ENCODE results near the gene ZNF429. TPM values are rescaled to one million over a fixed set of nuclear protein-coding genes. Genes with fewer than 3 reads are reported as not detected.
"Not testable (repeated sequence)": the region's sequence is repeated elsewhere in the genome, so short reads cannot be mapped to it uniquely, and the experiment has no call there.

Gene ZNF429
- total RNA-seq, 2 donors from 2014 or later, result 7.5 to 20.0 TPM

DNA sequence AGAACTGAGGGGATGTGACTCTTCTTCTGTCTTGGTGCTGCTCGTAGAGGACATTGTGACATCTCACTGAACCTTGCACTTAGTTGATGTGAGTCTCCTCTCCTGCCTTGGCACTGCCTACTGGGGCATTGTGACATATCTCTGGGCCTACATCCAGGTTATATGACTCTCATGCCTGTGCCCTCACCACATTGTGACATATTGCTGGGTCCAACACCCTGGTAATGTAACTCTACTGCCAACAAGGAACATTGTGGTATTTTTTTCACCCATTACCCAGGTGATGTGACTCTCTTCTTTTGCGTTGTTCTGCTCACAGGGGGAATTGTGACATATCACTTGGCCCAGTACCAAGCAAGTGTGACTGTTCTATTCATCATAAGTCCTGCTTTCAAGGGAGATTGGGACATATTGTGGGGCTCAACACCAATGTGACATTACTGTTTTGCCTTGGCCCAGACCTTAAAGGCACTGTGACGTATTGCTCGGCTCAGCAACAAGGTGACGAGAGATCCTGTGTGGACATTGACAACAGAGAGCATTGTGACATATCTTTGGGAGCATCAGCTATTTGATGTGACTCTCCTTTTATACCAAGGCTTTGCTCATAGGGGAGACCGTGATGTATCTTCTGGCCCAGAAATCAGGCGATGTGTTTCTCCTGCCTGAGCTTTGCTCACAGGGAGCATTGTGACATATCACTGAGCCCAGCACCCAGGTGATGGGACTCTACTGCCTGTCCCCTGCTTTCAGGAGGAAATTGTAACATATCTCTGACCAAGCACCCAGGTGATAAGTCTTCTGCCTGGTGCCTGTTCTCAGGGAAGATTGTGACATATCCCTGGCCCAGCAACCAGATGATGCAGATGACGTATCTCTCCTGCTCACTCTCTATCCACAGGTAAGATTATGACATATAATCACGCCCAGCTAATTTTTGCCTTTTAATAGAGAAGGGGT is 12.2 kb upstream of the ZNF429 start:
- Histone ChIP-seq H3K36me3 (no peaks in the 10 kb centered on the region), H3K4me1 (ENCODE audit: control insufficient read depth in 1 of 2, low read depth in 2 of 2) (no peaks in the 10 kb centered on the region), H3K27me3 (replicated peaks; ENCODE audit: insufficient read depth) (no peaks in the 10 kb centered on the region), H3K4me3 (no peak overlapping the region), H3K27ac (no peak overlapping the region), H3K9me3 (no peaks in the 10 kb centered on the region)
- ATAC-seq (ENCODE audit: insufficient number of reproducible peaks, low FRiP score, low read depth), result no peak
- no peak for TF ChIP-seq CTCF (IDR thresholded peaks at IDR 0.05)
- no peak for DNase-seq (ENCODE audit: low spot score)

DNA sequence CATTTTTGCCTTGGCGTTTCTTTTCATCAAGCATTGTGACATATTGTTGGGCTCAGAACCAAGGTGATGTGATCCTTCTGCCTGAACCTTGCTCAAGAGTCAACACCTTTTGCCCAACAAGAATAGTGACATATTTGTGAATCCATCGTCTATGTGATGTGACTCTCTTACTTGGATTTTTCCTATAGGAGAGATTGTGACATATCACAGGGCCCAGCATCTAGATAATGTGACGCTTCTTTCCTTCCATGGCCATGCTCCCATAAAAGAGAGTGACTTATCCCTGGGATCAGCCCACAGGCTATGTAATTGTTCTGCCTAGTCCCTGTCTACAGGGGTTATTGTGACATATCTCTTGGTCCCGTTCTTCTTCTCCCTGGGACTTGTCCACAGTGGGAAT is 8.5 kb upstream of the ZNF429 start:
- Histone ChIP-seq H3K27me3 (replicated peaks; ENCODE audit: insufficient read depth) (no peaks in the 10 kb centered on the region), H3K27ac (no peak overlapping the region), H3K4me3 (no peak overlapping the region), H3K36me3 (no peaks in the 10 kb centered on the region), H3K4me1 (ENCODE audit: control insufficient read depth in 1 of 2, low read depth in 2 of 2) (no peaks in the 10 kb centered on the region), H3K9me3 (no peaks in the 10 kb centered on the region)
- DNase-seq (ENCODE audit: low spot score) (no peak), ATAC-seq (ENCODE audit: insufficient number of reproducible peaks, low FRiP score, low read depth) (no peak)
- no peak for TF ChIP-seq CTCF (IDR thresholded peaks at IDR 0.05)

GRCh38 chr19:21498651-21499050 is 6.8 kb upstream of the ZNF429 start:
- Histone ChIP-seq H3K4me3 (no peak overlapping the region), H3K27ac (no peak overlapping the region), H3K36me3 (no peaks in the 10 kb centered on the region), H3K9me3 (no peaks in the 10 kb centered on the region), H3K4me1 (ENCODE audit: control insufficient read depth in 1 of 2, low read depth in 2 of 2) (no peaks in the 10 kb centered on the region), H3K27me3 (replicated peaks; ENCODE audit: insufficient read depth) (no peaks in the 10 kb centered on the region)
- DNase-seq (ENCODE audit: low spot score), result no peak
- ATAC-seq (ENCODE audit: insufficient number of reproducible peaks, low FRiP score, low read depth), result no peak
- TF ChIP-seq CTCF (IDR thresholded peaks at IDR 0.05), result no peak

DNA sequence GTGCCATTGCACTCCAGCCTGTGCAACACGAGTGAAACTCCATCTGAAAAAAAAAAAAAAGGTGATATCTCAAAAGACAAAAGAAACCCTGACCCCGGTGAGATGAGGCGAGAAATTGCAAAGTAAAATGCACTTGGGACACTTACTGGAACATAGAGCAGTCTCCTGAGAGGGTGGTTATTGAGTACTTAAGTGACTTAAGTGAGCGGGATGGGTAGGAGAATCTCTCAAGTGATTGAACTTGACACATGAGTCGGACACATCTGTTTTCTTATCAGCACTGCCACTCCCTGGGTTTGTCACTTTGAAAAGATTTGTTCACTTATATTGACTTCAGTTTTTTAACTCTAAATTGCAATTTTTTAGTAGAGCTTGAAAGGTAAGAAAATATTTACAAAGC is 2.8 kb downstream of the ZNF429 start:
- no peak for ATAC-seq (ENCODE audit: insufficient number of reproducible peaks, low FRiP score, low read depth)
- Histone ChIP-seq H3K27ac (no peak overlapping the region), H3K4me1 (ENCODE audit: control insufficient read depth in 1 of 2, low read depth in 2 of 2) (peaks cover 25 to 26% of the 10 kb centered on the region in 2 donors), H3K4me3 (no peak overlapping the region), H3K27me3 (replicated peaks; ENCODE audit: insufficient read depth) (no peaks in the 10 kb centered on the region), H3K36me3 (no peaks in the 10 kb centered on the region), H3K9me3 (no peaks in the 10 kb centered on the region)
- DNase-seq (ENCODE audit: low spot score), result no peak
- no peak for TF ChIP-seq CTCF (IDR thresholded peaks at IDR 0.05)

DNA sequence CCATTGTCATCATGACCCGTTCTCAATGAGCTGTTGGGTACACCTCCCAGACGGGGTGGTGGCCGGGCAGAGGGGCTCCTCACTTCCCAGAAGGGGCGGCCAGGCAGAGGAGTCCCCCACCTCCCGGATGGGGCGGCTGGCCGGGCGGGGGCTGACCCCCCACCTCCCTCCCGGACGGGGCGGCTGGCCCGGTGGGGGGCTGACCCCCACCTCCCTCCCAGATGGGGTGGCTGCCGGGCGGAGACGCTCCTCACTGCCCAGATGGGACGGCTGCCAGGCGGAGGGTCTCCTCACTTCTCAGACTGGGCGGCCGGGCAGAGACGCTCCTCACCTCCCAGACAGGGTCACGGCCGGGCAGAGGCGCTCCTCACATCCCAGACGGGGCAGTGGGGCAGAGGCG is 5.7 kb downstream of the ZNF429 start:
- not testable (repeated sequence) for DNase-seq (ENCODE audit: low spot score); H3K9me3 ChIP-seq; ATAC-seq (ENCODE audit: insufficient number of reproducible peaks, low FRiP score, low read depth)

GRCh38 chr19:21512609-21513008 is 7.2 kb downstream of the ZNF429 start:
- not testable (repeated sequence) for DNase-seq (ENCODE audit: low spot score); H3K27me3 ChIP-seq (replicated peaks; ENCODE audit: insufficient read depth); H3K4me3 ChIP-seq; ATAC-seq (ENCODE audit: insufficient number of reproducible peaks, low FRiP score, low read depth); H3K36me3 ChIP-seq; H3K27ac ChIP-seq; H3K9me3 ChIP-seq
- H3K4me1 ChIP-seq (ENCODE audit: control insufficient read depth in 1 of 2, low read depth in 2 of 2), result peaks cover 11 to 14% of the 10 kb centered on the region in 2 donors

More for the DNA sequence above, 5.7 kb downstream of the ZNF429 start:
- peaks cover 23 to 26% of the 10 kb centered on the region in 2 donors for H3K4me1 ChIP-seq (ENCODE audit: control insufficient read depth in 1 of 2, low read depth in 2 of 2)
- H3K4me3 ChIP-seq; H3K36me3 ChIP-seq; H3K27me3 ChIP-seq (replicated peaks; ENCODE audit: insufficient read depth); H3K27ac ChIP-seq: not testable (repeated sequence)
